CD4-positive, alpha-beta T cell treated with Interleukin-4 for 4 hours (primary cell): Measurements from ENCODE around the gene SSBP3.
"Not testable (repeated sequence)": the region's sequence is repeated elsewhere in the genome, so short reads cannot be mapped to it uniquely, and the experiment has no call there.

Source experiments
- DNase-seq: peaks from one replicate; pipeline ENCODE4 v3.0.0-alpha.2; 2020

The SSBP3 gene

GRCh38 chr1:54347261-54347954 is 58.8 kb downstream of the SSBP3 start:
- DNase-seq: no peak

- DNase-seq: not testable (repeated sequence)
These were observed 60.6 kb downstream of the SSBP3 start for GRCh38 chr1:54345548-54345947.

- DNase-seq: no peak
These were observed 61.1 kb downstream of the SSBP3 start for GRCh38 chr1:54345116-54345515.

- DNase-seq: no peak
These were observed 63.2 kb downstream of the SSBP3 start for GRCh38 chr1:54342742-54343687.

GRCh38 chr1:54342288-54342687 is 63.9 kb downstream of the SSBP3 start:
- DNase-seq: no peak

GRCh38 chr1:54341763-54342162 is 64.4 kb downstream of the SSBP3 start:
- no peak for DNase-seq

GRCh38 chr1:54340878-54341277 is 65.3 kb downstream of the SSBP3 start:
- DNase-seq: no peak

GRCh38 chr1:54340434-54340833 is 65.8 kb downstream of the SSBP3 start:
- DNase-seq: no peak

GRCh38 chr1:54339126-54339525 is 67.1 kb downstream of the SSBP3 start:
- no peak for DNase-seq

GRCh38 chr1:54338464-54338863 is 67.7 kb downstream of the SSBP3 start:
- no peak for DNase-seq

GRCh38 chr1:54337928-54338327 is 68.3 kb downstream of the SSBP3 start:
- DNase-seq: no peak

GRCh38 chr1:54337034-54337433 is 69.2 kb downstream of the SSBP3 start:
- DNase-seq: no peak

GRCh38 chr1:54336116-54336515 is 70.1 kb downstream of the SSBP3 start:
- DNase-seq: no peak

- DNase-seq: no peak
These were observed 70.5 kb downstream of the SSBP3 start for GRCh38 chr1:54335755-54336108.

- DNase-seq: no peak
These were observed 71.0 kb downstream of the SSBP3 start for GRCh38 chr1:54335011-54335754.

GRCh38 chr1:54332781-54333585 is 73.2 kb downstream of the SSBP3 start:
- no peak for DNase-seq

- DNase-seq: no peak
These were observed 74.2 kb downstream of the SSBP3 start for GRCh38 chr1:54331843-54332463.

GRCh38 chr1:54331091-54331772 is 75.0 kb downstream of the SSBP3 start:
- DNase-seq: no peak

- no peak for DNase-seq
These were observed 76.7 kb downstream of the SSBP3 start for GRCh38 chr1:54329312-54330003.

GRCh38 chr1:54328066-54328636 is 78.0 kb downstream of the SSBP3 start:
- no peak for DNase-seq
